Uterus (tissue), 4 donors: ENCODE data around the gene UBL7. TPM values are rescaled to one million over a fixed set of nuclear protein-coding genes. Genes with fewer than 3 reads are reported as not detected.

Experiments used
- microRNA-seq: library from miRNA; unstranded; fragments of <30 nt; microRNA quantifications from one replicate; pipeline ENCODE4, GENCODE V29; 2016; ENCODE audit warnings: borderline microRNAs expressed, borderline replicate concordance
- small RNA-seq: library from RNA; depleted of rRNA; stranded (forward); fragments of <200 nt; gene quantifications from one replicate; pipeline ENCODE3, GENCODE V24; 2016
- total RNA-seq, 4 donors: library from RNA; depleted of rRNA in 3 of 4; stranded (reverse); fragments of >200 nt in 3 of 4; gene quantifications; one replicate each; pipeline versions ENCODE4 v1.1.0 to v1.2.4, GENCODE V29; 2014 to 2023
- donor health status: DM: yes; HTN: yes; CAD: no.

The UBL7 gene
- total RNA-seq, 4 donors from 2014 or later: 15.4 to 60.6 (median 35.7) TPM

Small RNA genes lying within 50 kb of the gene (microRNA-seq; reads per million reads assigned to microRNA genes)
- gene MIR6881: not detected

Small RNA genes lying within 50 kb of the gene (small RNA-seq; reads per million reads assigned to genes)
- gene MIR6881 (not detected), gene RF00591 (not detected)

Other genes with a start within 250 kb of the UBL7 start
- 1 to 10 TPM; 1.4 to 2.8 (median 1.7) TPM for gene CCDC33, start 224.8 kb downstream of the UBL7 start, total RNA-seq
- 1 to 10 TPM in 2 of 4 donors, not detected in 2; 1.1 to 2.3 TPM for gene CYP11A1, start 93.5 kb downstream of the UBL7 start, total RNA-seq
- 10 to 100 TPM in 1 of 4 donors, 1 to 10 TPM in 1, under 1 TPM in 1, not detected in 1; 0.29 to 16.9 (median 4.5) TPM for gene SEMA7A, start 27.2 kb downstream of the UBL7 start, total RNA-seq
- 1 to 10 TPM; 1.5 to 8.8 (median 3.7) TPM for gene ARID3B, start 80.1 kb upstream of the UBL7 start, total RNA-seq
- 10 to 100 TPM; 33.0 to 90.4 (median 84.2) TPM for gene CLK3, start 154.7 kb upstream of the UBL7 start, total RNA-seq
- gene EDC3, start 234.9 kb upstream of the UBL7 start, total RNA-seq: 10 to 100 TPM in 2 of 4 donors, 1 to 10 TPM in 2; 8.7 to 40.6 (median 17.9) TPM